Caco-2 (cell line): ENCODE measurements around the gene ZFPL1. TPM values are rescaled to one million over a fixed set of nuclear protein-coding genes. Genes with fewer than 3 reads are reported as not detected.

Experiments used
- BruUV-seq: library from RNA; stranded (reverse); fragments of 400-500 nt; replicated peaks from 2 replicates; lab custom pipeline; 2021; lab: Mats Ljungman, UMichigan
- CTCF ChIA-PET: fragments of 300-600 bp; sonication (Branson Sonifier 250); formaldehyde crosslinking; loops from one replicate; lab custom pipeline; 2022; ENCODE audit warnings: antibody characterized with exemption; lab: Charles Lee
- POLR2A ChIA-PET: fragments of 300-600 bp; sonication (Branson Sonifier 250); formaldehyde crosslinking; loops from one replicate; lab custom pipeline; 2022; ENCODE audit warnings: antibody characterized with exemption; lab: Charles Lee
- DNase-seq, 2 experiments: peaks; one replicate each; pipeline versions ENCODE4 v3.0.0 to v3.0.0-alpha.2; 2020 to 2022
- H3K27me3 ChIP-seq: replicated peaks from 2 replicates; pipeline ENCODE4 v1.6.0; 2011; ENCODE audit warnings: low read length; ENCODE audit not compliant: control insufficient read depth, insufficient read depth
- H3K36me3 ChIP-seq: 2 replicates; pipeline ENCODE4 v1.5.1; 2011; ENCODE audit warnings: low read length; ENCODE audit not compliant: control insufficient read depth, insufficient read depth
- H3K4me1 ChIP-seq: fragments of 250-450 bp; sonication (Bioruptor Pico); 2 replicates; pipeline ENCODE4 v1.5.1; 2020; ENCODE audit warnings: mild to moderate bottlenecking
- H3K4me3 ChIP-seq: 2 replicates; pipeline ENCODE4 v1.5.1; 2011; ENCODE audit warnings: low read depth, mild to moderate bottlenecking, control low read depth, low read length
- H3K9me3 ChIP-seq: fragments of 250-450 bp; sonication (Bioruptor Pico); 2 replicates; pipeline ENCODE4 v1.5.1; 2020; ENCODE audit warnings: mild to moderate bottlenecking, moderate library complexity
- H3K27ac Mint-ChIP-seq: one replicate; pipeline ENCODE4 v1.8.0; 2022; ENCODE audit warnings: mixed read lengths; ENCODE audit not compliant: unreplicated experiment
- H3K27me3 Mint-ChIP-seq: one replicate; pipeline ENCODE4 v1.8.0; 2022; ENCODE audit warnings: mixed read lengths; ENCODE audit not compliant: insufficient read depth, unreplicated experiment
- H3K36me3 Mint-ChIP-seq: one replicate; pipeline ENCODE4 v1.8.0; 2022; ENCODE audit warnings: mild to moderate bottlenecking, mixed read lengths; ENCODE audit not compliant: insufficient read depth, unreplicated experiment
- H3K4me1 Mint-ChIP-seq: one replicate; pipeline ENCODE4 v1.8.0; 2022; ENCODE audit warnings: low read depth, mixed read lengths; ENCODE audit not compliant: unreplicated experiment
- H3K4me3 Mint-ChIP-seq: one replicate; pipeline ENCODE4 v1.8.0; 2022; ENCODE audit warnings: mild to moderate bottlenecking, moderate library complexity, mixed read lengths; ENCODE audit not compliant: unreplicated experiment
- H3K9me3 Mint-ChIP-seq: one replicate; pipeline ENCODE4 v1.8.0; 2022; ENCODE audit warnings: mixed read lengths; ENCODE audit not compliant: unreplicated experiment
- intact Hi-C: fragments of 100-400 bp; cut with micrococcal nuclease; formaldehyde crosslinking; loops from one replicate; pipeline ENCODE4 v1.10.0; 2022; ENCODE audit not compliant: unreplicated experiment
- total RNA-seq: library from RNA; stranded (reverse); gene quantifications from 2 replicates; pipeline ENCODE4 v1.2.3, GENCODE V29; 2022
- TF ChIP-seq, protein P1 (sequence below), 2 experiments: fragments of 200-600 bp in 1 of 2; IDR thresholded peaks; 1 replicate in 1 of 2; 2 replicates in 1 of 2; pipeline versions ENCODE4 v1.5.1 to v1.8.0; 2011 to 2022; ENCODE audit warnings: antibody characterized with exemption in 1 of 2, control low read depth in 1 of 2, inconsistent platforms in 1 of 2, low read depth in 1 of 2, low read length in 1 of 2, mild to moderate bottlenecking in 1 of 2, moderate library complexity in 1 of 2; ENCODE audit not compliant: insufficient read depth in 1 of 2, severe bottlenecking in 1 of 2, unreplicated experiment in 1 of 2

ZFPL1 gene
- total RNA-seq, 1 experiment from 2014 or later = 46.0 TPM

GRCh38 chr11:65069217-65069616 is 14.8 kb upstream of the ZFPL1 start:
- ChIA-PET POLR2A (no interaction called here), CTCF (interaction anchor here (0.6 to 0.9 kb wide), 2 partner anchors 48 to 314 kb away, joined by 3 read pairs; partner anchors contain the start of gene ZNHIT2)
- Histone ChIP-seq H3K9me3 (no peaks in the 10 kb centered on the region), H3K4me1 (no peaks in the 10 kb centered on the region), H3K4me3 (no peak overlapping the region), H3K27me3 (no peaks in the 10 kb centered on the region), H3K36me3 (no peaks in the 10 kb centered on the region)
- TF ChIP-seq, protein P1, sequence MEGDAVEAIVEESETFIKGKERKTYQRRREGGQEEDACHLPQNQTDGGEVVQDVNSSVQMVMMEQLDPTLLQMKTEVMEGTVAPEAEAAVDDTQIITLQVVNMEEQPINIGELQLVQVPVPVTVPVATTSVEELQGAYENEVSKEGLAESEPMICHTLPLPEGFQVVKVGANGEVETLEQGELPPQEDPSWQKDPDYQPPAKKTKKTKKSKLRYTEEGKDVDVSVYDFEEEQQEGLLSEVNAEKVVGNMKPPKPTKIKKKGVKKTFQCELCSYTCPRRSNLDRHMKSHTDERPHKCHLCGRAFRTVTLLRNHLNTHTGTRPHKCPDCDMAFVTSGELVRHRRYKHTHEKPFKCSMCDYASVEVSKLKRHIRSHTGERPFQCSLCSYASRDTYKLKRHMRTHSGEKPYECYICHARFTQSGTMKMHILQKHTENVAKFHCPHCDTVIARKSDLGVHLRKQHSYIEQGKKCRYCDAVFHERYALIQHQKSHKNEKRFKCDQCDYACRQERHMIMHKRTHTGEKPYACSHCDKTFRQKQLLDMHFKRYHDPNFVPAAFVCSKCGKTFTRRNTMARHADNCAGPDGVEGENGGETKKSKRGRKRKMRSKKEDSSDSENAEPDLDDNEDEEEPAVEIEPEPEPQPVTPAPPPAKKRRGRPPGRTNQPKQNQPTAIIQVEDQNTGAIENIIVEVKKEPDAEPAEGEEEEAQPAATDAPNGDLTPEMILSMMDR (IDR thresholded peaks at IDR 0.05; ENCODE audit: insufficient read depth in 1 of 2, low read depth in 1 of 2, low read length in 1 of 2, severe bottlenecking in 1 of 2, unreplicated experiment in 1 of 2) = no peak
- Mint-ChIP-seq H3K4me3 (no peak overlapping the region), H3K27ac (no peak overlapping the region), H3K9me3 (no peaks in the 10 kb centered on the region), H3K4me1 (no peaks in the 10 kb centered on the region), H3K36me3 (no peaks in the 10 kb centered on the region), H3K27me3 (no peaks in the 10 kb centered on the region)
- DNase-seq = no peak
- intact Hi-C loops = no loop called here
- no TSS peak for BruUV-seq

- ChIA-PET CTCF (interaction anchor here (0.5 kb wide), 1 partner anchor 286 kb away, joined by 3 read pairs; no protein-coding TSS in a partner anchor), POLR2A (no interaction called here)
- no peak overlapping the region for H3K27ac Mint-ChIP-seq
- H3K27me3 Mint-ChIP-seq = no peaks in the 10 kb centered on the region
- Histone ChIP-seq H3K4me3 (no peak overlapping the region), H3K4me1 (no peaks in the 10 kb centered on the region), H3K9me3 (no peaks in the 10 kb centered on the region), H3K36me3 (peaks cover 1% of the 10 kb centered on the region; the same call in 1 of the 2 replicates), H3K27me3 (no peaks in the 10 kb centered on the region)
- BruUV-seq = no TSS peak
- H3K4me1 Mint-ChIP-seq = no peaks in the 10 kb centered on the region
- H3K36me3 Mint-ChIP-seq = peaks cover 18% of the 10 kb centered on the region
- no peak for DNase-seq
- H3K4me3 Mint-ChIP-seq = no peak overlapping the region
- TF ChIP-seq, protein P1 (IDR thresholded peaks at IDR 0.05; ENCODE audit: insufficient read depth in 1 of 2, low read depth in 1 of 2, low read length in 1 of 2, severe bottlenecking in 1 of 2, unreplicated experiment in 1 of 2) = no peak
- intact Hi-C loops = no loop called here
- no peaks in the 10 kb centered on the region for H3K9me3 Mint-ChIP-seq
These were observed 12.0 kb upstream of the ZFPL1 start for GRCh38 chr11:65071907-65072630.

DNA sequence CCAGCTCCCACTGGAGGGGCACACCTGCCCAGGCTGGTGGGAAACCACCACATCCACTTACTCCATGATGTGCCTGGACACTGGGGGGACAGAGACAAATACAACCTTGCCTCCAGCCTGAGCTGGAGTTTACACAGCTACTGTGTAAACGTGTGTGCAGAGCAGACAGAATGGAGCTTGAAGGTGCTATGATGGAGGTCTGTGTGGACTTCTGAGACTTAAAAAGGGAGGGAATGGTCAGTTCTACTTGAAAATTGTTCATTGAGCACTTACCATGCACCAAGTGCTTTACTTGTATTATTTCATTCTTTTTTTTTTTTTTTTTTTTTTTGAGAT is 11.4 kb upstream of the ZFPL1 start:
- DNase-seq = no peak
- H3K9me3 ChIP-seq = no peaks in the 10 kb centered on the region
- Mint-ChIP-seq H3K36me3 (peaks cover 23% of the 10 kb centered on the region), H3K27ac (no peak overlapping the region), H3K27me3 (no peaks in the 10 kb centered on the region), H3K4me1 (no peaks in the 10 kb centered on the region), H3K9me3 (no peaks in the 10 kb centered on the region), H3K4me3 (no peak overlapping the region)
- ChIA-PET CTCF (no interaction called here), POLR2A (no interaction called here)
- BruUV-seq = no TSS peak
- TF ChIP-seq, protein P1 (IDR thresholded peaks at IDR 0.05; ENCODE audit: insufficient read depth in 1 of 2, low read depth in 1 of 2, low read length in 1 of 2, severe bottlenecking in 1 of 2, unreplicated experiment in 1 of 2) = no peak
- H3K27me3 ChIP-seq = no peaks in the 10 kb centered on the region
- intact Hi-C loops = no loop called here
- no peaks in the 10 kb centered on the region for H3K4me1 ChIP-seq
- no peak overlapping the region for H3K4me3 ChIP-seq
- H3K36me3 ChIP-seq = peaks cover 3% of the 10 kb centered on the region; the same call in 1 of the 2 replicates
